ENCODE measurements around the gene LOXL1. TPM values are rescaled to one million over a fixed set of nuclear protein-coding genes. Genes with fewer than 3 reads are reported as not detected.

Gene LOXL1
- total and polyA plus RNA-seq, 4 experiments from 2014 or later, result 1.6 to 13.1 (median 4.2) TPM

DNA sequence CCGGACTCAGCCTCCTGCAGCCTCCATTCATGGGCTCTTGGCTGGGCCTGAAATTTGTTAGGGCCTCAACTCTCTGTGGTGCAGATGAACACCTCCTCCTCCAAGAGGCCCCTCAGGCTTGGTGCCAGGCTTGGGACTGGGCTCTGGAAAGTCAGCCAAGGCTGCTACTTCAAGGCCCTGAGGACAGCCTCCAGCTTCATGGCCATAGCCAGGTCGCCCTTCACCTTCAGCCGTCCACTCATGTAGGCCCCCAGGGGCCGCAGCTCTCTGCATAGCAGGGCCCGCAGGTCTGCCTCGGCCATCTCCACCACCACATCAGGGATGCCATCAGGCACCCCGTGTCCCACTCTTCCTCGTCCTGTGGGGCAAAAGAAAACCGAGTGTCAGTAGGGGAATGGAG, 57.5 kb downstream of the LOXL1 start:
- Histone ChIP-seq H3K27ac (ENCODE audit: low read depth, low read length) (no peak overlapping the region), H3K9me3 (ENCODE audit: control insufficient read depth in 1 of 2, low read length in 2 of 2) (no peaks in the 10 kb centered on the region), H3K4me1 (ENCODE audit: insufficient read depth, low read length) (peaks cover 14% of the 10 kb centered on the region), H3K27me3 (ENCODE audit: insufficient read depth, low read length) (no peaks in the 10 kb centered on the region), H3K4me3 (ENCODE audit: low read length in 2 of 2) (no peak overlapping the region), H3K36me3 (ENCODE audit: insufficient read depth, low read length) (no peaks in the 10 kb centered on the region)
- H3K27ac Mint-ChIP-seq, result no peak overlapping the region
- H3K9me3 Mint-ChIP-seq, result no peaks in the 10 kb centered on the region
- CTCF ChIA-PET (ENCODE audit: partially characterized antibody), result interaction anchor here (0.9 kb wide), 1 partner anchor 35 kb away, joined by 3 read pairs; no protein-coding TSS in a partner anchor
- no peak for DNase-seq
- H3K27me3 Mint-ChIP-seq, result no peaks in the 10 kb centered on the region
- H3K36me3 Mint-ChIP-seq, result peaks cover 15 to 16% of the 10 kb centered on the region in 2 donors
- POLR2A ChIA-PET (ENCODE audit: partially characterized antibody), result interaction anchor here (1.1 kb wide), 1 partner anchor 8 kb away, joined by 3 read pairs; the partner anchor contains the start of gene STOML1
- peaks cover 7 to 23% (median 14%) of the 10 kb centered on the region in 4 donors for H3K4me1 Mint-ChIP-seq
- no peak overlapping the region for H3K4me3 Mint-ChIP-seq
- intact Hi-C loops (cut with micrococcal nuclease), result no loop called here

DNA sequence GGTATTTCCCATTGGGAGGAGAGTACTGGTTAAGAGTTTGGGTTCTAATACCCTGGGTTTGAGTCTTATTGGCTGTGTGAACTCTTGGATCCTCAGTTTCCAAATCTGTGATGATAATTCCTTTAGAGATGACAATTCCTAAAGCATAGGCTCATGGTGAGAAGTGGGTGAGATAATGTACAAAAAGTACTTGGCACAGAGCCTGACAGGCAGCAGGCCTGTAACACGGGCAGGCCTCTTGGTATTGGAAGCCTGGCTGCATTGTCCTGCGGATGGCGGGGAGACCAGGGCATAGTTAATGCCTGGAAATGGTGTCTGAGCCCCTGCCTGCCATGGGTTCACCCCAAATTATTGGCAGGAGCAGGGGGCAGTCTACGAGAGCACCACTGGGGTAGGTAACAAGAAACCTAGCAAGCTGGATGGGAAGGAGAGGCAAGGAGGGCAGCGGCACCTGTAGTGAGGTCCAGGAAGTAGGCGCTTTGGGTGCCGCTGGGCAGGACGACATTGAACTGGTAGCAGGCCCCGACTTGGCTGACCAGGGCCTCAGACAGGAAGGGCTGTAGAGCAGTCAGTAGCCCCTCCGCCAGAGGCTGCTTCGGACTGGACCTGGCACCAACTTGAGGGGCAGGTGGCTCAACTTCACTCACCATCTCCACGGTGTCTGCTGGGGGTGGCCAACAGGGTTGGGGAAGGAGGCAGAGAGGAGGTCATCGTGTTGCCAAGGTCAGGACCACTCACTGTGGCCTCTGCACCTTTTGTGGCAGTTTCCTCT, 58.1 kb downstream of the LOXL1 start:
- Mint-ChIP-seq H3K27me3 (no peaks in the 10 kb centered on the region), H3K4me3 (no peak overlapping the region), H3K27ac (no peak overlapping the region), H3K4me1 (peaks cover 7 to 23% (median 14%) of the 10 kb centered on the region in 4 donors), H3K36me3 (peaks cover 15 to 16% of the 10 kb centered on the region in 2 donors), H3K9me3 (no peaks in the 10 kb centered on the region)
- ChIA-PET CTCF (ENCODE audit: partially characterized antibody) (interaction anchor here (0.8 to 1.7 kb wide), 2 partner anchors 10 to 11 kb away, joined by 4 to 7 read pairs; partner anchors contain the start of gene PML), POLR2A (ENCODE audit: partially characterized antibody) (no interaction called here)
- H3K4me3 ChIP-seq (ENCODE audit: low read length in 2 of 2), result no peak overlapping the region
- DNase-seq, result no peak
- no peaks in the 10 kb centered on the region for H3K27me3 ChIP-seq (ENCODE audit: insufficient read depth, low read length)
- intact Hi-C loops (cut with micrococcal nuclease), result no loop called here
- H3K36me3 ChIP-seq (ENCODE audit: insufficient read depth, low read length), result no peaks in the 10 kb centered on the region
- H3K27ac ChIP-seq (ENCODE audit: low read depth, low read length), result no peak overlapping the region
- H3K9me3 ChIP-seq (ENCODE audit: control insufficient read depth in 1 of 2, low read length in 2 of 2), result no peaks in the 10 kb centered on the region
- H3K4me1 ChIP-seq (ENCODE audit: insufficient read depth, low read length), result peaks cover 14% of the 10 kb centered on the region

DNA sequence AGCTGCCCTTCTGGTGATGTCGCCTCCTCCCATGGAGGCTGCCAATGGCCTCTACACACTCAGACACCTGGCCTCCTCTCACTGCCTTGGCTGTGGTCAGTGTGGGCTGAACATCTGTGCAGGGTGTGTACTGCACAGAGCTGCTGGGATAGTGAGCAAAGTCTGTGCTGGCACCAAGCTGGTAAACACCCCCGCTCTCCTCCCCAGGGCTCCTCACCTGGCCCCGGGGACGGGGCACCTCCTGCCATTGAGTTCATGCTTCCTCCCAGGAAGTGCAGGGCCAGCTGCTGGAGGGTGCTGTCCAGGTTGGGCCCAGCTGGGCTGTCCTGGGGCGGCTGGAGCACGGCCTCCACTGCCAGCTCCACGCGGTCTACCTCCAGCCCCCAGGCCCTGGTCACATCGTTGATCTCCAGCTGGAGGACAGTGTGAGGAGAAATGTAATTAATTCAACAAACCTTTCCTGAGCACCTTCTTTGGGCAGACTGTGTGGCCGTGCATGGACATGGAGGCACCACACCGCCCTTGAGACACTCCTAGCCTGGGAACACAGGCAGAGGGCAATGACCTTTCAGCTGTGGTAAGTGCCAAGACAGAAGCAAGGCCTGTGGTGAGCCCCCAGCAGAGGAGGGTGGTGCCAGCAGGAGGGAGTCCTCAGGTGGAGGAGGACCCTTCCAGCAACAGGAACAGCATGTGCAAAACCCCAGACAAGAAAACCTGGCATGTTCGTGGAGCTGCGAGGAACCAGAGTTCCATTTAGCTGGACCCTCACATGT, 59.0 kb downstream of the LOXL1 start:
- no peak for DNase-seq
- no peaks in the 10 kb centered on the region for H3K27me3 Mint-ChIP-seq
- H3K9me3 Mint-ChIP-seq, result no peaks in the 10 kb centered on the region
- ChIA-PET CTCF (ENCODE audit: partially characterized antibody) (interaction anchor here (0.8 to 1.7 kb wide), 3 partner anchors 9 to 21 kb away, joined by 4 to 7 read pairs (median 5); partner anchors contain the start of gene PML), POLR2A (ENCODE audit: partially characterized antibody) (interaction anchor here (0.7 to 1.4 kb wide), 2 partner anchors 9 kb away, joined by 4 to 5 read pairs; partner anchors contain the start of gene PML)
- H3K4me1 Mint-ChIP-seq, result peaks cover 7 to 23% (median 14%) of the 10 kb centered on the region in 4 donors
- no peaks in the 10 kb centered on the region for H3K27me3 ChIP-seq (ENCODE audit: insufficient read depth, low read length)
- intact Hi-C loops (cut with micrococcal nuclease), result no loop called here
- H3K27ac Mint-ChIP-seq, result no peak overlapping the region
- no peaks in the 10 kb centered on the region for H3K36me3 ChIP-seq (ENCODE audit: insufficient read depth, low read length)
- no peak overlapping the region for H3K4me3 ChIP-seq (ENCODE audit: low read length in 2 of 2)
- no peak overlapping the region for H3K27ac ChIP-seq (ENCODE audit: low read depth, low read length)
- H3K9me3 ChIP-seq (ENCODE audit: control insufficient read depth in 1 of 2, low read length in 2 of 2), result no peaks in the 10 kb centered on the region
- peaks cover 15 to 18% of the 10 kb centered on the region in 2 donors for H3K36me3 Mint-ChIP-seq
- H3K4me1 ChIP-seq (ENCODE audit: insufficient read depth, low read length), result peaks cover 14% of the 10 kb centered on the region
- no peak overlapping the region for H3K4me3 Mint-ChIP-seq

DNA sequence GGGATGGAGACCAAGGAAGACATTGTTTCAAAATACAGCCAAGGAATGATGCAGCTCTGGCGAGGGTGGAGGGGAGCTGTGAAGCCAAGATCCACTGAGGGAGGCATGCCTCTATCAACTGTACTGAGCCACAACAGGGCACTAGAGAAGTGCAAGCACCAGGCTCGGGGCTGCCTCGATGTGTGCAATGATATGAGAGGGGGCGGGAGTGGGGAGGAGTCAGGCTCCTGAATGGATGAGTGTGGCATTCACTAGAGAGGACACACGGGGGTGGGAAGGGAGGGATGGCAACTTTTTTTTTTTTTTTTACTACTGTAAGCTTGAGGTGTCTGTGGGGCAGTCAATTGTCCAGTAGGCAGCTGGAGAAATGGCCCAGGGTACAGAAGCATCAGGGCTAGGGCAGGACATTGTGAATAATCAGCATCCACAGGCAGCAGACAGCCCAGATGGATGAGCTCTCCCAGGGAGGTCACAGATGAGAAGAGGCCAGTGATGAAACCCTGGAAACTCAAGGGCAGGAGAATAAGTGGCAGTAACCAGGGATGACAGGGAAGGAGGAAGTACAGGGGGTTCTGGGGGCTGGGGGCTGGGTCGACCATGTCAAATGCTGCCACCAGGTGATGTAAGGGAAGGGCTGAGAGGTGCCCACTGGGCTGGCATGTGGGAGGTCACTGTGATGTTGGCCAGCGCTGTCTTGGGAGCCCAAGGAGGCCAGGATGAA, 60.0 kb downstream of the LOXL1 start:
- peak overlapping the region in 2 of 7 donors; percentile 73 to 78 for H3K27ac Mint-ChIP-seq
- no peak for DNase-seq
- no peak overlapping the region for H3K4me3 ChIP-seq (ENCODE audit: low read length in 2 of 2)
- H3K27ac ChIP-seq (ENCODE audit: low read depth, low read length), result no peak overlapping the region
- intact Hi-C loops (cut with micrococcal nuclease), result no loop called here
- H3K27me3 ChIP-seq (ENCODE audit: insufficient read depth, low read length), result no peaks in the 10 kb centered on the region
- peaks cover 15 to 18% of the 10 kb centered on the region in 2 donors for H3K36me3 Mint-ChIP-seq
- ChIA-PET CTCF (ENCODE audit: partially characterized antibody) (interaction anchor here (1.5 to 1.7 kb wide), 2 partner anchors 13 to 22 kb away, joined by 5 to 7 read pairs; no protein-coding TSS in a partner anchor), POLR2A (ENCODE audit: partially characterized antibody) (interaction anchor here (1.4 kb wide), 1 partner anchor 8 kb away, joined by 4 read pairs; the partner anchor contains the start of gene PML)
- H3K27me3 Mint-ChIP-seq, result no peaks in the 10 kb centered on the region
- H3K4me1 Mint-ChIP-seq, result peaks cover 8 to 30% (median 16%) of the 10 kb centered on the region in 4 donors
- no peaks in the 10 kb centered on the region for H3K9me3 Mint-ChIP-seq
- H3K4me1 ChIP-seq (ENCODE audit: insufficient read depth, low read length), result peaks cover 17% of the 10 kb centered on the region
- H3K4me3 Mint-ChIP-seq, result no peak overlapping the region
- H3K36me3 ChIP-seq (ENCODE audit: insufficient read depth, low read length), result no peaks in the 10 kb centered on the region
- no peaks in the 10 kb centered on the region for H3K9me3 ChIP-seq (ENCODE audit: control insufficient read depth in 1 of 2, low read length in 2 of 2)

DNA sequence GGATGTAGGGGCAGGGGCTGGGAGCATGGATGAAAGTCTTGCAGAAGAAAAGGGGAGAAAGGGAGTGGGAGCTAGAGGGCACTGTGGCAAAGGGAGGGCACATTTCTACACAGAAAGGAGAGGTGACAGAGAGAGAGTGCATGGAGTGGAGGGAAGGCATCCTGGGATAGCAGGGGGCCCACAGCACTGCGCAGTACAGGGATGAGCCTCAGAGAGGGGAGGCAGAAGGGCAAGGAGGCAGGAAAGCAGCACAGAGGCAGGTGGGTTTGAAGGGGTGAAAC, 60.5 kb downstream of the LOXL1 start:
- DNase-seq, result no peak
- intact Hi-C loops (cut with micrococcal nuclease), result no loop called here
- Mint-ChIP-seq H3K4me3 (no peak overlapping the region), H3K36me3 (peaks cover 15 to 18% of the 10 kb centered on the region in 2 donors), H3K27ac (peak overlapping the region in 1 of 7 donors; percentile 78), H3K4me1 (peaks cover 6 to 31% (median 14%) of the 10 kb centered on the region in 4 donors), H3K27me3 (no peaks in the 10 kb centered on the region), H3K9me3 (no peaks in the 10 kb centered on the region)
- H3K4me3 ChIP-seq (ENCODE audit: low read length in 2 of 2), result no peak overlapping the region
- peaks cover 18% of the 10 kb centered on the region for H3K4me1 ChIP-seq (ENCODE audit: insufficient read depth, low read length)
- no peak overlapping the region for H3K27ac ChIP-seq (ENCODE audit: low read depth, low read length)
- POLR2A ChIA-PET (ENCODE audit: partially characterized antibody), result no interaction called here
- H3K9me3 ChIP-seq (ENCODE audit: control insufficient read depth in 1 of 2, low read length in 2 of 2), result no peaks in the 10 kb centered on the region
- H3K36me3 ChIP-seq (ENCODE audit: insufficient read depth, low read length), result no peaks in the 10 kb centered on the region
- H3K27me3 ChIP-seq (ENCODE audit: insufficient read depth, low read length), result no peaks in the 10 kb centered on the region
- CTCF ChIA-PET (ENCODE audit: partially characterized antibody), result interaction anchor here (1.5 kb wide), 1 partner anchor 23 kb away, joined by 5 read pairs; no protein-coding TSS in a partner anchor

DNA sequence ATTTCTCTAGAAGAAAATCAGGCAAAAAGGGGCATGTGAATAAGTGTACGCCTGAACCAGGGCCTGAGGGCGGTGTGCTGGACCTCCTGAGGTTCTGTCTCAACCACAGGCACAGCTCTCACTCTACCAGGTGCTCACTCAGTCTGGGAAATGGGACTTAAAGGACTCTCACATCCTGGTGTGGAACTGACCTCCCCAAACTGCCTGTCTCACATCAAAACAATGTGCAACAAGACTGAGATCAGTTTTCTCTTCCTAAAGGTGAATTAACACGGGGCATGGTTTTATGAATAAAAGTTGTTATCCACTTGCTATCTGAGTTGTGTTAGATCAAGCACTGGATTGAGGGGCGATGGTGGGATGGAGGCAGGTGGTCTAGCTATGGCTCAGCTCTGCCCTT, 61.0 kb downstream of the LOXL1 start:
- no peak for DNase-seq
- no peaks in the 10 kb centered on the region for H3K36me3 ChIP-seq (ENCODE audit: insufficient read depth, low read length)
- POLR2A ChIA-PET (ENCODE audit: partially characterized antibody), result no interaction called here
- H3K27me3 ChIP-seq (ENCODE audit: insufficient read depth, low read length), result no peaks in the 10 kb centered on the region
- H3K4me1 ChIP-seq (ENCODE audit: insufficient read depth, low read length), result peaks cover 14% of the 10 kb centered on the region
- Mint-ChIP-seq H3K4me1 (peaks cover 3 to 28% (median 10%) of the 10 kb centered on the region in 4 donors), H3K36me3 (peaks cover 15 to 18% of the 10 kb centered on the region in 2 donors), H3K27me3 (no peaks in the 10 kb centered on the region), H3K9me3 (no peaks in the 10 kb centered on the region), H3K4me3 (no peak overlapping the region), H3K27ac (peak overlapping the region in 1 of 7 donors; percentile 47)
- no peaks in the 10 kb centered on the region for H3K9me3 ChIP-seq (ENCODE audit: control insufficient read depth in 1 of 2, low read length in 2 of 2)
- H3K4me3 ChIP-seq (ENCODE audit: low read length in 2 of 2), result no peak overlapping the region
- H3K27ac ChIP-seq (ENCODE audit: low read depth, low read length), result no peak overlapping the region
- intact Hi-C loops (cut with micrococcal nuclease), result no loop called here
- CTCF ChIA-PET (ENCODE audit: partially characterized antibody), result interaction anchor here (1.5 to 2.0 kb wide), 2 partner anchors 9 to 14 kb away, joined by 4 to 7 read pairs; no protein-coding TSS in a partner anchor

Data from CD4-positive, alpha-beta memory T cell (primary cell).